ENCODE data around the gene CXCR5. TPM values are rescaled to one million over a fixed set of nuclear protein-coding genes. Genes with fewer than 3 reads are reported as not detected.

CXCR5 gene
- total RNA-seq, 4 donors from 2014 or later, result 0.17 TPM; not detected in 3

DNA sequence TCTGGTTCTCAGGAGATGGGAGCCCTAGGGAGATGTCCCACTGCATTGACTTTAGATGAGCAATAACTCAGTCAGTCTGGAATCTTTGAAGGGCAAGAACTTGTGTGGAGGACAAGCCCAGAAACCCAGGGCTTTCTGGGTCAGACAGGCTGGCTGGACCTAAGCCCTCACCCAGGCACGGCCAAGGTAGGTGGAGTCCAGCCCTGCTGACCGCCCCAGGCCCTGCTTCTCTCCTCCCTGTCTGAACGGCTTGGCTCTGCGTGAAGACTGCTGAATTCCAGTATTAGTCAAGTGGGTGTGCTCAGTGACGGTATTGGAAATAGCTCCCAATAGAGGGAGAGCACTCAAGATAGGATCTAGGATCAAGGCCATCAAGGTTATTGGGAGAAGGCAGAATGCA lies 6.1 kb downstream of the CXCR5 start:
- peak overlapping the region; percentile 80 to 89 (median 81) for H3K27ac ChIP-seq (replicated peaks in 1 of 4)
- H3K9me3 ChIP-seq, result no peaks in the 10 kb centered on the region
- no peak for DNase-seq (ENCODE audit: extremely low spot score)
- no peak for TF ChIP-seq EP300 (IDR thresholded peaks at IDR 0.05)
- no peak for TF ChIP-seq POLR2A (IDR thresholded peaks at IDR 0.05; ENCODE audit: low read depth)
- peak; percentile 74 to 85 for TF ChIP-seq POLR2AphosphoS5 (IDR thresholded peaks at IDR 0.05)
- intact Hi-C loops (cut with DNase I), result no loop called here
- peaks cover 0 to 6% (median 3%) of the 10 kb centered on the region in 4 donors for H3K36me3 ChIP-seq
- no peak overlapping the region for H3K4me3 ChIP-seq
- 71% methylated on average over 4 of the region's 5 CpGs for WGBS
- H3K4me1 ChIP-seq, result peaks cover 31 to 74% (median 65%) of the 10 kb centered on the region in 4 donors
- H3K27me3 ChIP-seq, result no peaks in the 10 kb centered on the region

DNA sequence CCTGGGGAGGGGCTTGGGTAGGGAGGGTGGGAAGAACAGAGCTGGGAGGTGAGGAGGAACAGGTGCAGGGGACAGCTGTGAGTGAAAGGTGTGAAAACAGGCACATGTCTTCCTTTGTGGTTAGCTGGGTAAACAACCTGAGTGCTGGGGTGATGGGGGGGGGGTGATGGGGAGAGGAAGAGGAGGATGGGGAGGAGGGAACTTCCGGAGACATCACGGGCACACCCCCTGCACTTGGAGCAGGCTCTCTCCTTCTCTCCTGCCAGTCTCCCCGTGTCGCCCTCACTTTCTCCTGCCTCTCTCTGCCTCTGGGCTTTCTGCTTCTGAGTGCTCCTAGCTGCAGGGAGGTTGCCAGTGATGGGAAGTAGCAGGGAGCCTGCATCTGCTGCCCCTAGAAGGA lies 8.8 kb downstream of the CXCR5 start:
- DNase-seq (ENCODE audit: extremely low spot score), result no peak
- Histone ChIP-seq H3K36me3 (peaks cover 0 to 22% (median 12%) of the 10 kb centered on the region in 4 donors), H3K27ac (replicated peaks in 1 of 4) (no peak overlapping the region), H3K4me3 (no peak overlapping the region), H3K4me1 (peaks cover 28 to 70% (median 60%) of the 10 kb centered on the region in 4 donors), H3K27me3 (no peaks in the 10 kb centered on the region), H3K9me3 (no peaks in the 10 kb centered on the region)
- TF ChIP-seq POLR2AphosphoS5 (IDR thresholded peaks at IDR 0.05), result no peak
- TF ChIP-seq, protein P1, sequence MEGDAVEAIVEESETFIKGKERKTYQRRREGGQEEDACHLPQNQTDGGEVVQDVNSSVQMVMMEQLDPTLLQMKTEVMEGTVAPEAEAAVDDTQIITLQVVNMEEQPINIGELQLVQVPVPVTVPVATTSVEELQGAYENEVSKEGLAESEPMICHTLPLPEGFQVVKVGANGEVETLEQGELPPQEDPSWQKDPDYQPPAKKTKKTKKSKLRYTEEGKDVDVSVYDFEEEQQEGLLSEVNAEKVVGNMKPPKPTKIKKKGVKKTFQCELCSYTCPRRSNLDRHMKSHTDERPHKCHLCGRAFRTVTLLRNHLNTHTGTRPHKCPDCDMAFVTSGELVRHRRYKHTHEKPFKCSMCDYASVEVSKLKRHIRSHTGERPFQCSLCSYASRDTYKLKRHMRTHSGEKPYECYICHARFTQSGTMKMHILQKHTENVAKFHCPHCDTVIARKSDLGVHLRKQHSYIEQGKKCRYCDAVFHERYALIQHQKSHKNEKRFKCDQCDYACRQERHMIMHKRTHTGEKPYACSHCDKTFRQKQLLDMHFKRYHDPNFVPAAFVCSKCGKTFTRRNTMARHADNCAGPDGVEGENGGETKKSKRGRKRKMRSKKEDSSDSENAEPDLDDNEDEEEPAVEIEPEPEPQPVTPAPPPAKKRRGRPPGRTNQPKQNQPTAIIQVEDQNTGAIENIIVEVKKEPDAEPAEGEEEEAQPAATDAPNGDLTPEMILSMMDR (IDR thresholded peaks at IDR 0.05), result no peak
- WGBS, result 20% methylated on average over 4 of the region's 4 CpGs
- intact Hi-C loops (cut with DNase I), result no loop called here

DNA sequence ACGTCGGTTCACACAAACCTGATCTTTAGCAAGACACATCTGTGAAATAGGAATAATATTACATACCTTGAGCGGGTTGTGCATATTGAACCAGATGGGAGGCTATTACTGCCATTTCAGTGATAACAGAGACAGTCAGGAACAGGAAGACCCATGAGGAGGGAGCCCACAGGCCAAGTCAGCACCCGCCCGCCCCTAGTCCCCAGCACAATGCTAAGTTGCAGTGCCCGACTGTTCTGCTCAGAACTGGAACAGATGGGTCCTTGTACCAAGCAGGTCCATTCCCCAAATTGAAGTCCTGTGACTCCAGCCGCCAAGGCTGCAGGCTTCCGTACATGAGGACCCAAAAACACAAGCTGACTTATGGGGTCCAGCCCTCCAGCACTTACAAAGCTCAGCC lies 9.3 kb downstream of the CXCR5 start:
- Histone ChIP-seq H3K36me3 (peaks cover 0 to 25% (median 15%) of the 10 kb centered on the region in 4 donors), H3K27me3 (peaks cover 0 to 3% (median 0%) of the 10 kb centered on the region in 4 donors), H3K4me3 (no peak overlapping the region), H3K4me1 (peaks cover 23 to 70% (median 60%) of the 10 kb centered on the region in 4 donors), H3K9me3 (no peaks in the 10 kb centered on the region), H3K27ac (replicated peaks in 1 of 4) (no peak overlapping the region)
- WGBS, result 50% methylated on average over 3 of the region's 8 CpGs
- no peak for DNase-seq (ENCODE audit: extremely low spot score)
- intact Hi-C loops (cut with DNase I), result no loop called here
- no peak for TF ChIP-seq POLR2AphosphoS5 (IDR thresholded peaks at IDR 0.05)
- no peak for TF ChIP-seq POLR2A (IDR thresholded peaks at IDR 0.05; ENCODE audit: low read depth)
- TF ChIP-seq, protein P1 (IDR thresholded peaks at IDR 0.05), result no peak
- TF ChIP-seq EP300 (IDR thresholded peaks at IDR 0.05), result no peak

DNA sequence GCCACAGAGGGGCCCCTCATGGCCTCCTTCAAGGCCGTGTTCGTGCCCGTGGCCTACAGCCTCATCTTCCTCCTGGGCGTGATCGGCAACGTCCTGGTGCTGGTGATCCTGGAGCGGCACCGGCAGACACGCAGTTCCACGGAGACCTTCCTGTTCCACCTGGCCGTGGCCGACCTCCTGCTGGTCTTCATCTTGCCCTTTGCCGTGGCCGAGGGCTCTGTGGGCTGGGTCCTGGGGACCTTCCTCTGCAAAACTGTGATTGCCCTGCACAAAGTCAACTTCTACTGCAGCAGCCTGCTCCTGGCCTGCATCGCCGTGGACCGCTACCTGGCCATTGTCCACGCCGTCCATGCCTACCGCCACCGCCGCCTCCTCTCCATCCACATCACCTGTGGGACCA lies 10.0 kb downstream of the CXCR5 start:
- Histone ChIP-seq H3K4me3 (no peak overlapping the region), H3K4me1 (peaks cover 16 to 70% (median 58%) of the 10 kb centered on the region in 4 donors), H3K36me3 (peaks cover 4 to 31% (median 22%) of the 10 kb centered on the region in 4 donors), H3K27ac (replicated peaks in 1 of 4) (no peak overlapping the region), H3K9me3 (no peaks in the 10 kb centered on the region), H3K27me3 (peaks cover 0 to 3% (median 0%) of the 10 kb centered on the region in 4 donors)
- TF ChIP-seq POLR2AphosphoS5 (IDR thresholded peaks at IDR 0.05), result no peak
- no peak for TF ChIP-seq EP300 (IDR thresholded peaks at IDR 0.05)
- TF ChIP-seq, protein P1 (IDR thresholded peaks at IDR 0.05), result no peak
- TF ChIP-seq POLR2A (IDR thresholded peaks at IDR 0.05; ENCODE audit: low read depth), result no peak
- no peak for DNase-seq (ENCODE audit: extremely low spot score)
- 96% methylated on average over 11 of the region's 22 CpGs for WGBS
- intact Hi-C loops (cut with DNase I), result no loop called here

DNA sequence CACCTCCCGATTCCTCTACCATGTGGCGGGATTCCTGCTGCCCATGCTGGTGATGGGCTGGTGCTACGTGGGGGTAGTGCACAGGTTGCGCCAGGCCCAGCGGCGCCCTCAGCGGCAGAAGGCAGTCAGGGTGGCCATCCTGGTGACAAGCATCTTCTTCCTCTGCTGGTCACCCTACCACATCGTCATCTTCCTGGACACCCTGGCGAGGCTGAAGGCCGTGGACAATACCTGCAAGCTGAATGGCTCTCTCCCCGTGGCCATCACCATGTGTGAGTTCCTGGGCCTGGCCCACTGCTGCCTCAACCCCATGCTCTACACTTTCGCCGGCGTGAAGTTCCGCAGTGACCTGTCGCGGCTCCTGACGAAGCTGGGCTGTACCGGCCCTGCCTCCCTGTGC lies 10.5 kb downstream of the CXCR5 start:
- TF ChIP-seq, protein P1 (IDR thresholded peaks at IDR 0.05), result no peak
- TF ChIP-seq POLR2A (IDR thresholded peaks at IDR 0.05; ENCODE audit: low read depth) (no peak), EP300 (IDR thresholded peaks at IDR 0.05) (no peak), POLR2AphosphoS5 (IDR thresholded peaks at IDR 0.05) (no peak)
- no peak for DNase-seq (ENCODE audit: extremely low spot score)
- Histone ChIP-seq H3K27ac (replicated peaks in 1 of 4) (peak overlapping the region in 1 of 4 donors; percentile 25), H3K36me3 (peaks cover 9 to 36% (median 27%) of the 10 kb centered on the region in 4 donors), H3K4me1 (peaks cover 12 to 70% (median 55%) of the 10 kb centered on the region in 4 donors), H3K27me3 (peaks cover 0 to 3% (median 0%) of the 10 kb centered on the region in 4 donors), H3K4me3 (no peak overlapping the region), H3K9me3 (no peaks in the 10 kb centered on the region)
- 94% methylated on average over 6 of the region's 19 CpGs for WGBS
- intact Hi-C loops (cut with DNase I), result no loop called here

Data from esophagus muscularis mucosa (tissue), 4 donors.